HG03066 (cell line): Measurements from ENCODE around the gene NPM3.
"Not testable (repeated sequence)": the region's sequence is repeated elsewhere in the genome, so short reads cannot be mapped to it uniquely, and the experiment has no call there.

Experiments
- ATAC-seq: cut with Tn5 transposase; IDR thresholded peaks from one replicate; pipeline ENCODE4 v1.9.1; 2021; ENCODE audit warnings: low read depth; ENCODE audit not compliant: unreplicated experiment

NPM3 gene

DNA sequence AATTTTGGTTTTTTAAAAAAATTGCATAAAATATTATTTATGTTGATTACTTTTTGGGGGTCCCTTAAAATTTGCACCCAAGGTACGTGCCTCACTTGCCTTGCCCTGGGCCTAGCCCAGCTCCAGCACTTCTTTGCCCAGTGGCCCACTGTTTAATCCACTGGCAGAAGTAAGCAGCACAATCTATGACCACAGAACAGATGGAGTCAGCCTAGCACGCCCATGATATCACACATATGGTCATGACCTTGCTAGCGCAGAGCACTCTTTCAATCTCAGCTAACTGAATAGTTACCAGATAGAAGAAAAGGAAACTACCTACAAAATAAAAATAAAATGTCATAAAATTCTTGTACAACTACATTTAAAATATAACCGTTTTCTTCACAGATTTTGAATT is 29.4 kb upstream of the NPM3 start:
- ATAC-seq: no peak

DNA sequence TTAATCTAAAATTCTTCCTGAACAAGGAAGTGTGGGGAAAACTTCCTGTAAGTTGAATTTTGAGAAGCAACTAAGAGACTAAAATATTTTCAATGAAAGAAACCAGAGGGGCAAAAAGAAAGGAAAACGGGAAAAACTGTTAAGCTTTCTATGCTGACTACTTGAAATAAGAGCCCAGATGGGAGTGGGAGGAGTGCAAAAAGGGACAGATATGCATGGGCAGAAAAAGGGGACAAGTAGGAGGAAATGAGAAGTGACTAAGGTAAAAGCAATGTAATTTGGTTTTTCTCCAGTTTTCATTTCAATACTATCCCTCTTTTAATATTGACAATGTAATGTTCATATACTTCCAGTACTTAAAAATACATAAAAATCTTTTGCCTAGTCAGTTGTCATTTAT is 23.9 kb upstream of the NPM3 start:
- no peak for ATAC-seq

GRCh38 chr10:101803511-101803910 is 20.3 kb upstream of the NPM3 start:
- ATAC-seq: no peak

DNA sequence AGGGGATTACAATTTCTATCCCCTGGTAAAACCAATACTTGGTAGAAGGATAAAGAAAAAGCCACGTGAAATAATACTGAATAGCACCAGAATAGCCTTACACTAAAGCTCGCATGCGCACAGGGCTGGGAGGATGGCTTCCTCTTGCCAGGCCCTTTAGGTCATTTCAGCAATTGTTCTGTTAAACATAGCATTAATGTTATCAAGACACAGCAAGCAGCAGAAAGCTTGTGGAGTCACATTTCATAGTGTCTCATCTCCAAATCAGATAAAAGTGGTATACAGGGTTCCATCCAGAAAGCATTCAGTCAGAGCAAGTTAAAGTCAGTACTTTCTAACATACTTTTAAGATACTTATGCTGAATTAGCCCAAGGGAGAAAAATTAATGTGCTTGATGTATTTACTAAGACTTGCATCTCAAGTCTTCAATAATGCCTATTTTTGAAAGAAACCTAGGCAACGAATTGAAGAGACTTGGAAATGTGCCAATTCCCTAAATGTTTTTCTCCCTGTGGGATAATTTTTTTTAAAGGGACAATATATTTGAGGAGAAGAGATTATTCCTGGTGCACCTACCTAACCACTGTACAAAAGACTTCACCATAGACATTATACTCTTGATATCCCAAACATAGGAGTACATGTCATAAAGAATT is 14.3 kb upstream of the NPM3 start:
- no peak for ATAC-seq

DNA sequence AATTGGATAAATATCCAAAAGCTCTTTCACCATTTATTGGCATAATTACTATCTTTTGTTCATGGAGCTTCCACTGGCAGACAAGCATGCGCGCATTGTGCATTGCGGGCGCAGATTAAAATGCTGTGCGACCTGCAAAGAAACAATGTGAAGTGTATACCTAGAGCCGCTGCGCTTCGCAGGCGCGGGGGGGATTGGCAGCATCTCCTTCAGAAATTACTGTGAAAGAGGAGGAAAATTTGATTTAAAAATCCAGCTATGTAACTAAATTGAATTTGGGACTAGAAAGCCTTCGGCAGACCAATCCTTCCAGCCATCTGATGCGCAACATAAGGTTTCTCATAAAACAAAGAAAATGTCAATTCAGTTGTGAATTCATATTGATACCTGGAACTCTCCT is 10.3 kb upstream of the NPM3 start:
- no peak for ATAC-seq

DNA sequence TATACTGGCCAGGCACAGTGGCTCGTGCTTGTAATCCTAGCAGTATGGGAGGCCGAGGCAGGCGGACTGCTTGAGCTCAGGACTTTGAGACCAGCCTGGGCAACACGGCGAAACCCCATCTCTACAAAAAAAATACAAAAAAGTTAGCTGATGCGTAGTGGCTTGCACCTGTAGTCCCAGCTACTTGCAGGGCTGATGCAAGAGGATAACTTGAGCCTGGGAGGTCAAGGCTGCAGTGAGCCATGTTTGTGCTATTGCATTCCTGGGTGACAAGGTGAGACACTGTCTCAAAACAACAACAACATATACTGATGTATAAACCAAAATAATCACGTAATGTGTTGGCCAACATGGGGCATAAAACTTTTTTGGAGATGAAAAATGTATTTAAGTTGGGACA is 6.4 kb upstream of the NPM3 start:
- no peak for ATAC-seq

GRCh38 chr10:101789231-101789630 is 6.0 kb upstream of the NPM3 start:
- ATAC-seq: not testable (repeated sequence)

- no peak for ATAC-seq
These were observed 2.6 kb upstream of the NPM3 start for GRCh38 chr10:101785801-101786200.

GRCh38 chr10:101784558-101784957 is 1.3 kb upstream of the NPM3 start:
- ATAC-seq: no peak

DNA sequence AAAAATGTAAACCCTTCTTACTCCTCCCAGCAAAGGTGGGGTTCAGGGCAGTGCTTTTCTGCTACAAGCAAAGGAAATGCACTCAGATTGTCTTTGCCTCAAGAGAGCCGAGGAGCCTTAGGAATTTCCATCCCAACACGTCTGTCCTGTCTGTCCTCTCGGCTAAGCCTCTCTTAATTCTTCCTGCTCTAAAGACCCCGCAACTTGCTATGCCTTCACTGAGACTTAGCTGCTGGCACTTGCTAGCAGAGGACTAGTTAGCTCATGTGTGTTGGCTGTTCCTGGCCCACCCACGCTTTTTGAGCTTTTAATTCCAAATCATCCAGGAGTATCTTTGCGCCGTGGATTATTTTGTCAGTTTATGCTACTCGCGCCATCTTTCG is 481 bp upstream of the NPM3 start:
- no peak for ATAC-seq

DNA sequence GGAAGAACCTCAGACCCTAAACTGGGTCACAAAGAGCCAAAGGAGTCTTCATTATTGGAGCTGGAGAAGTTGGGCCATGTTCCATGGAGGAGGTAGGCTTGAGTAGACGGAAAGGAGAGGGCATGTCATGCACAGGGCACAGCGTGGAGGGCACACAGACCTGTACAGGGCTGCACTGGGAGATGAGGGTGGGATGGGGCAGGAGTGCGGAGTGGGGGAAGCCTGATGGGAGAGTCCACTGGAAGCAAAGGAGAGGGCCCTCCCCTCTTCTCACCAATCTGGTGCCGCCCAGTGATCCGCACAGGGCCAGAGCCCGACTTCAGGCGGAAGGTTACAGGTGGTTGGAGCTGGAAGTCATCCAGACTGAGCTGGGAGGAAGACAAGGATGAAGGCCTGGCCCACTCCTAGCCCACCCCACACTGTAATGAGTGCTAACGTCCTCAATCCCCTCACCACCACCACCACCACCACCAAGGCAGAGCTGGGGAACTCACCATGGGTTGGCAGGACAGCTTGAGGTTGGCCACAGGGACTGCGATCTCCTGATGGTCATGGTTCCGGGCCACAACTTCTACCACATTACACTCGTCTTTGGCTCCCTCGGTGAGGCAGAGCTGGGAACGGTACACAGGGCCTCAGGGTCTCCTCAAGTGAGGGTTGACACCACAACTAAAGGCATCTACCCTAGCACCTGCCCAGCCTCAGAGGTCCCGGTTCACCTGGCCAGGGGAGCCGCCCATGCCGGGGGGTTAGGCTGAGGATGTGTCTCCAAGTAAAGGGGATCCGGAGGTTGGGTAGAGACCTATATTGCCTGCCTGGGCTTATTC is 1.0 kb downstream of the NPM3 start:
- ATAC-seq: no peak

- ATAC-seq: no peak
These were observed 1.6 kb downstream of the NPM3 start for GRCh38 chr10:101781655-101781983.

DNA sequence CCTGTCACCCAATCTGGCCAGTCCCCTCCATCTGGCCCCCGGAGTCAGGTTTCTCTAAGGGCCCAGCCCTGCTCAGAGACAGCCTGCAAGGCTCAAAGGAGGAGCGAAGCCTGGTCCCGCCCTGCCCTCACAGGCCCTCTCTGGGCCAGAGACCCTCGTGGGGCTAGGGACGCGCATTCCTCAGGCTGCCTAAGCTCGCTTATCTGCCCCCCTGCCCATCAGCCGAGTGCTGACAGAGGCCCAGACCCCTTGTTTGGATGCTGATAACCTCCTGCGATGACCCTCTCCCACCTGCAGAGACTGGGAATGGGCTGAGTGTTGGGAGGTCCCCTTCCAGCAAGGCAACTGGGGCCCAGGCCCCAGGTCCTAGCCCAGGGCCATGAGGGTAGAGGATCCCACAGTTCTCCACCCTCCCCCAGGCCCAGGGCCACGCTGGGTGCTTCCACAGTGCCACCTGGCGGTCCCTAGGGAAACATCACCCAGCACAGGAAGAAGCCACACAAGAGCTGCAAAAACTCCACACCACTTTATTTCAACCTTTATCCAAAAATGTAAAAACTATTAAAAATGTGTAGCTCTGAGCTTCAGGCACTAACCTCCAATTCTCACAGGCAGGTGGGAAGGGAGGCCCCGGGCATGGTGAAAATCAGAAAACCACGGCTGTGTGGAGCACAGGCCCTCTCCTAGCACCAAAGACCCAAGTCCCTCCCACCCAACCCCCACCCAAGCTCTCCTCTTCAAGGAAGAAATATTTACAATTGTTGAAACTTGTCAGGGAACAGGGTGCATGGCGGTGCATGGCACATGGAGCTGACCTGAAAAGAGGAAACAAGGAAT is 2.2 kb downstream of the NPM3 start:
- ATAC-seq: no peak

DNA sequence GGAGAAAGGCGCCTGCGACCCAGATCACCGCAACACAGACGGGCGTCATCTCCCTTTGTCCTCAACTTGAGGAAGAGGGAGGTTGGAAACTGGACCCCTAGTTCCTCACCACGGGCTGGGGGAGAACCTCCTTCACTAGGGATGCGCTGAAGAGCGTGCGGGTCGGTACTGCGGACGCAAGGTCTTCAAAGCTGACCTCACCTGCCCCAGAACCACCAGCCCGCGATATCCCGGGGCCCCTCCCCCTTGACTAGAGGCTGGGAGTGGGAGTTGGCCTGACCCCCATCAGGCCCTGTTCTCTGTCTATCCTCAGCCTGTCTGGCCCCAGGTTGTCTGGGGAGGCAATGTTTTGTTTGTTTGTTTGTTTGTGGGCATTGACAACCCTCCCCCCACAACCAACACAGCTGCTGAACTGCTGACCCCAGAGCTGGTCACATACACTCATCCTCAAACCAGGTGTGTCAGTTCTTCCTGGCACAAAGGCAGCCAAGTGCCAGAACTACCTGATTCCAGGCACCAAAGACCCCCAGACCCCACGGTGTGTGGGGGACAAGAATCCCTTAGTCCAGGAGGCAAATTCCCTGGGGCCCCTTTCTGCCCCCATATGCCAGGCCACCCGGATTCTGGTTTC is 2.9 kb downstream of the NPM3 start:
- ATAC-seq: no peak

- no peak for ATAC-seq
These were observed 3.6 kb downstream of the NPM3 start for GRCh38 chr10:101779544-101780186.

DNA sequence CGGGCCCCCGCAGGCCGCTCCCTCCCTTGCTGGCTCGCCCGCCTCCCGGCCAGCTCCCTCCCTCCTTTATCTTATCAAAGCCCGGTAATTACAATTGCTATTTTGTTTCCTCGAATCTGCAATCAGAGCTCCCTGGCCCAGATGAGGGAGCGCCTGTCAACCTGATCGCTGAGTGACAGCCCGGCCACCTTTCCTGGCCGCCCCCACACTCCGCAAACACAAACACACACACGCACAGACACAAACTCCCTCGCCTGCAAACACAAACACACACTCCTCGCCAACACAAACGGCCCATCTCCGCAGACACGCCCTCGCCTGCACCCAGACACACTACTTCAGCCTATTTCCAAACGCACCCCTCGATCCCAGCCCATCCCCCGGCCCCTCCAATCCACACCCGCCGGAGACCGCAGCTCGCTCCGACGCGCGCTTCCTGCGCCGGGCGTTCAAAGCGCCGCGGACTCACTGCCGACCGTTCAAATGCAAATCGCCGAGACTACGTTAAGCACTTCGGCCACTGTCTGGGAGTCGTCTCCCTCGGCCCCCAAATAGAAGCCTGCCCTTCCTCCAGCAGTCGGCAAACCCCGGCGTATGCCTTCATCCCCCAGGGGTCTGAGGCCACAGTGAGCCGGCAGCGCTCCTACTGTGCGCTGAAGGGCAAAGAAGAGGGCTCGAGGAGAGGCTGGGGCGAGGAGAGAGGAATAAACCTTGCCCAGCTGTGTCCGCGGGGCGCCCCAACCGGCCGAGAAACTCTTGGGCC is 4.3 kb downstream of the NPM3 start:
- ATAC-seq: no peak

GRCh38 chr10:101778151-101778780 is 5.0 kb downstream of the NPM3 start:
- no peak for ATAC-seq

DNA sequence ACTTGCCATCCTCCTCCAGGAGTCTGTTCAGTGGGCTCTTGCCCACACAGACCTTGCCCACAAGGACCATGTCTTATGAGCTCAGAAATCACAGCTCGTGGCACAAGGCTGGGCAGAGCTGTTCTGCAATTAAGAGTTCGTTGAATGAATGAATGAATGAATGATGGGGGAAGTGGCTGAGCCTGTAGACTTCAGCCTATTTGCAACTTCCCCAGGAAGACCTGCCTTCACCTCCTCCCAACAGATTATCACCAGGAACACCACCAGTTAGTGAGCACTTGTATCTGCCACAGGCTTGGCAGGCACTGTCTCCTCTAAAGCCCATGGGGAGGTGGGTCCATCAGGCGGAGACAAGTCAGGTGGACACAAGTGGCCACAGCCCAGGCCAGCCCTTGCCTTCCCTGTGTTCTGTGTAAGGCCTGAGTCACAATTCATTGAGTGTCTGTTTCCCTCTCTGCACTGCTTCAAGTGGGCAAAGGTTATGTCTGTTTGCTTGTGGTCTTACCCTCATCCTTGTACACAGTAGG is 5.6 kb downstream of the NPM3 start:
- ATAC-seq: no peak

GRCh38 chr10:101776161-101776817 is 7.0 kb downstream of the NPM3 start:
- no peak for ATAC-seq
